Kidney epithelial cell (primary cell): ENCODE results near the gene THG1L. TPM values are rescaled to one million over a fixed set of nuclear protein-coding genes. Genes with fewer than 3 reads are reported as not detected.
"Not testable (repeated sequence)": the region's sequence is repeated elsewhere in the genome, so short reads cannot be mapped to it uniquely, and the experiment has no call there.

Experiments
- DNase-seq: peaks from one replicate; pipeline ENCODE4 v3.0.0-alpha.2; 2010; ENCODE audit warnings: low read depth
- H3K27me3 ChIP-seq: 2 replicates; pipeline ENCODE4 v1.6.0; 2011; ENCODE audit warnings: low read length; ENCODE audit not compliant: control insufficient read depth, insufficient read depth
- H3K36me3 ChIP-seq: 2 replicates; pipeline ENCODE4 v1.5.1; 2011; ENCODE audit warnings: low read length; ENCODE audit not compliant: control insufficient read depth, insufficient read depth
- H3K4me3 ChIP-seq: 2 replicates; pipeline ENCODE4 v1.5.1; 2011; ENCODE audit warnings: low read depth, mild to moderate bottlenecking, control low read depth, low read length
- CTCF ChIP-seq: IDR thresholded peaks from 2 replicates; pipeline ENCODE4 v1.5.1; 2011; ENCODE audit warnings: mild to moderate bottlenecking, moderate library complexity, low read length, control low read depth, inconsistent platforms; ENCODE audit not compliant: insufficient read depth, poor library complexity, severe bottlenecking
- total RNA-seq: library from RNA; depleted of rRNA; stranded (reverse); fragments of >200 nt; gene quantifications from 2 replicates; pipeline ENCODE4 v1.2.3, GENCODE V29; 2015

The THG1L gene
- total RNA-seq, 1 donor from 2014 or later, result 17.9 TPM

- DNase-seq, result no peak
- no peak for TF ChIP-seq CTCF
- Histone ChIP-seq H3K36me3 (no peaks in the 10 kb centered on the region), H3K4me3 (no peak overlapping the region), H3K27me3 (no peaks in the 10 kb centered on the region)
Observed at GRCh38 chr5:157721159-157721558, 10.1 kb upstream of the THG1L start.

- not testable (repeated sequence) for H3K36me3 ChIP-seq, H3K4me3 ChIP-seq, DNase-seq, H3K27me3 ChIP-seq
Observed at GRCh38 chr5:157722895-157723294, 8.3 kb upstream of the THG1L start.

- not testable (repeated sequence) for H3K36me3 ChIP-seq, DNase-seq, H3K4me3 ChIP-seq, H3K27me3 ChIP-seq
Observed at GRCh38 chr5:157726607-157727006, 4.6 kb upstream of the THG1L start.

GRCh38 chr5:157727858-157728257, 3.4 kb upstream of the THG1L start:
- not testable (repeated sequence) for H3K4me3 ChIP-seq, H3K27me3 ChIP-seq, H3K36me3 ChIP-seq, DNase-seq

- Histone ChIP-seq H3K36me3 (no peaks in the 10 kb centered on the region), H3K4me3 (no peak overlapping the region), H3K27me3 (no peaks in the 10 kb centered on the region)
- no peak for TF ChIP-seq CTCF
- DNase-seq, result no peak
Observed at GRCh38 chr5:157729858-157730257, 1.4 kb upstream of the THG1L start.

GRCh38 chr5:157730900-157731271, 334 bp upstream of the THG1L start:
- H3K36me3 ChIP-seq, result no peaks in the 10 kb centered on the region
- DNase-seq, result no peak
- peak overlapping the region; percentile 86 for H3K4me3 ChIP-seq
- TF ChIP-seq CTCF, result no peak
- no peaks in the 10 kb centered on the region for H3K27me3 ChIP-seq

GRCh38 chr5:157732130-157732514, 902 bp downstream of the THG1L start:
- TF ChIP-seq CTCF, result no peak
- no peak overlapping the region for H3K4me3 ChIP-seq
- H3K36me3 ChIP-seq, result no peaks in the 10 kb centered on the region
- no peak for DNase-seq
- H3K27me3 ChIP-seq, result no peaks in the 10 kb centered on the region
